ENCODE data around the gene WRNIP1. TPM values are rescaled to one million over a fixed set of nuclear protein-coding genes. Genes with fewer than 3 reads are reported as not detected.
A peak's percentile ranks its signal among the peaks of the same experiment; 100 is the strongest.

WRNIP1 gene
- total RNA-seq, 1 experiment from 2014 or later = 36.3 TPM

DNA sequence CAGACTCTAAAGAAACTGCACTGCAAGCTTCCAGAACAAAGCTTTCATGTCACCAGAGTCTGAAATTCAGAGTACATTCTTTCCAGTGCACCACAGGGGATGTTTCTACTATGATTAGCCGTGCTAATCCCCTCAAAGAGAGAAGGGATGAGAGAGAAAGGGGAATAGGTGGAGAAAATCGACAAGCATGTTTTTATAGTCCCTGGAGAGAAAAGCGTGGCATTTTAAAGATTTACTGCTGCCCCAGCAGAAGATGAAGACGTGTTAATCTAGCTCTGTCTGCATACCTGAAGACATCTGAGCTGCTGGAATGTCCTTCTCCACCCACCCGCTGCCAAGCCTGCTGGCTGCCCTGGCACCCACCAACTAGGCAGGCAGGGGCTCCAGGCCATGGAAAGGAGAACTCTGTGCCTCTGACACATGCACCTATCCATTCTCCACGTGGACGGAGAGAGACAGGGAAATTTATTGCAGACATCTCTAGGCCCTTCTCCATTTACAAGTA lies 18.6 kb upstream of the WRNIP1 start:
- Mint-ChIP-seq H3K9me3 (no peaks in the 10 kb centered on the region; the same call in 1 of the 2 replicates), H3K27me3 (ENCODE audit: low read depth) (no peaks in the 10 kb centered on the region), H3K36me3 (no peaks in the 10 kb centered on the region), H3K4me1 (peaks cover 19% of the 10 kb centered on the region), H3K4me3 (no peak overlapping the region), H3K27ac (no peak overlapping the region)
- DNase-seq (ENCODE audit: low spot score) (no peak), ATAC-seq (peak; percentile 30; the same call in 1 of the 2 replicates)
- CTCF ChIA-PET = interaction anchor here (6.5 kb wide), 1 partner anchor 10 kb away, joined by 88 read pairs; no protein-coding TSS in a partner anchor
- TF ChIP-seq JAZF1 (CRISPR knock-in tag; IDR thresholded peaks at IDR 0.05) (no peak), RELA (CRISPR knock-in tag; IDR thresholded peaks at IDR 0.05; ENCODE audit: borderline replicate concordance) (no peak)
- TF ChIP-seq, protein P1, sequence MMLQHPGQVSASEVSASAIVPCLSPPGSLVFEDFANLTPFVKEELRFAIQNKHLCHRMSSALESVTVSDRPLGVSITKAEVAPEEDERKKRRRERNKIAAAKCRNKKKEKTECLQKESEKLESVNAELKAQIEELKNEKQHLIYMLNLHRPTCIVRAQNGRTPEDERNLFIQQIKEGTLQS (CRISPR knock-in tag; conservative IDR thresholded peaks at IDR 0.05) = no peak
- TF ChIP-seq, protein P2, sequence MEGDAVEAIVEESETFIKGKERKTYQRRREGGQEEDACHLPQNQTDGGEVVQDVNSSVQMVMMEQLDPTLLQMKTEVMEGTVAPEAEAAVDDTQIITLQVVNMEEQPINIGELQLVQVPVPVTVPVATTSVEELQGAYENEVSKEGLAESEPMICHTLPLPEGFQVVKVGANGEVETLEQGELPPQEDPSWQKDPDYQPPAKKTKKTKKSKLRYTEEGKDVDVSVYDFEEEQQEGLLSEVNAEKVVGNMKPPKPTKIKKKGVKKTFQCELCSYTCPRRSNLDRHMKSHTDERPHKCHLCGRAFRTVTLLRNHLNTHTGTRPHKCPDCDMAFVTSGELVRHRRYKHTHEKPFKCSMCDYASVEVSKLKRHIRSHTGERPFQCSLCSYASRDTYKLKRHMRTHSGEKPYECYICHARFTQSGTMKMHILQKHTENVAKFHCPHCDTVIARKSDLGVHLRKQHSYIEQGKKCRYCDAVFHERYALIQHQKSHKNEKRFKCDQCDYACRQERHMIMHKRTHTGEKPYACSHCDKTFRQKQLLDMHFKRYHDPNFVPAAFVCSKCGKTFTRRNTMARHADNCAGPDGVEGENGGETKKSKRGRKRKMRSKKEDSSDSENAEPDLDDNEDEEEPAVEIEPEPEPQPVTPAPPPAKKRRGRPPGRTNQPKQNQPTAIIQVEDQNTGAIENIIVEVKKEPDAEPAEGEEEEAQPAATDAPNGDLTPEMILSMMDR (IDR thresholded peaks at IDR 0.05) = no peak
- TF ChIP-seq, protein P3, sequence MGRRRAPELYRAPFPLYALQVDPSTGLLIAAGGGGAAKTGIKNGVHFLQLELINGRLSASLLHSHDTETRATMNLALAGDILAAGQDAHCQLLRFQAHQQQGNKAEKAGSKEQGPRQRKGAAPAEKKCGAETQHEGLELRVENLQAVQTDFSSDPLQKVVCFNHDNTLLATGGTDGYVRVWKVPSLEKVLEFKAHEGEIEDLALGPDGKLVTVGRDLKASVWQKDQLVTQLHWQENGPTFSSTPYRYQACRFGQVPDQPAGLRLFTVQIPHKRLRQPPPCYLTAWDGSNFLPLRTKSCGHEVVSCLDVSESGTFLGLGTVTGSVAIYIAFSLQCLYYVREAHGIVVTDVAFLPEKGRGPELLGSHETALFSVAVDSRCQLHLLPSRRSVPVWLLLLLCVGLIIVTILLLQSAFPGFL (CRISPR knock-in tag; IDR thresholded peaks at IDR 0.05; ENCODE audit: borderline replicate concordance) = no peak
- TF ChIP-seq, protein P4, sequence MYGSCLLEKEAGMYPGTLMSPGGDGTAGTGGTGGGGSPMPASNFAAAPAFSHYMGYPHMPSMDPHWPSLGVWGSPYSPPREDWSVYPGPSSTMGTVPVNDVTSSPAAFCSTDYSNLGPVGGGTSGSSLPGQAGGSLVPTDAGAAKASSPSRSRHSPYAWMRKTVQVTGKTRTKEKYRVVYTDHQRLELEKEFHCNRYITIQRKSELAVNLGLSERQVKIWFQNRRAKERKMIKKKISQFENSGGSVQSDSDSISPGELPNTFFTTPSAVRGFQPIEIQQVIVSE (CRISPR knock-in tag; IDR thresholded peaks at IDR 0.05; ENCODE audit: borderline replicate concordance) = no peak
- POLR2A ChIA-PET = no interaction called here

DNA sequence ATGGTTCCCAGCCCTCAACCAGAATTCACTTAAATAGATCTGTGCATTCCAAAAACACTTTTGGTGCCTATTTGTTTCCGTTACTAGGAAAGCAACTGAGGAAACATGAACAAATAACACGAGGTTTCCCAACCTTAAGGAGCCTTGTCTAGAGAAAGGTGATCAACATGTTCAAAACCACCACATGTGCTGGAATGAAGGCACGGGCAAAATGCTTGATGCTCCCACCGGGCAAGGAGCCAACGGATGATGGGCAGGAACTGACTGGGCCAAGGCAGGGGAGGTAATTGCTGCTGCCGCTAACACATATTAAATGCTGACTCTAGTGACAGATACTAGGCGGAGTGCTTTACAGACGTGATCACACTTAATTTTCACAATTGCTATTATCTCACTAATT lies 17.0 kb upstream of the WRNIP1 start:
- CTCF ChIA-PET = interaction anchor here (6.5 kb wide), 1 partner anchor 12 kb away, joined by 88 read pairs; no protein-coding TSS in a partner anchor
- no peaks in the 10 kb centered on the region for H3K9me3 Mint-ChIP-seq

DNA sequence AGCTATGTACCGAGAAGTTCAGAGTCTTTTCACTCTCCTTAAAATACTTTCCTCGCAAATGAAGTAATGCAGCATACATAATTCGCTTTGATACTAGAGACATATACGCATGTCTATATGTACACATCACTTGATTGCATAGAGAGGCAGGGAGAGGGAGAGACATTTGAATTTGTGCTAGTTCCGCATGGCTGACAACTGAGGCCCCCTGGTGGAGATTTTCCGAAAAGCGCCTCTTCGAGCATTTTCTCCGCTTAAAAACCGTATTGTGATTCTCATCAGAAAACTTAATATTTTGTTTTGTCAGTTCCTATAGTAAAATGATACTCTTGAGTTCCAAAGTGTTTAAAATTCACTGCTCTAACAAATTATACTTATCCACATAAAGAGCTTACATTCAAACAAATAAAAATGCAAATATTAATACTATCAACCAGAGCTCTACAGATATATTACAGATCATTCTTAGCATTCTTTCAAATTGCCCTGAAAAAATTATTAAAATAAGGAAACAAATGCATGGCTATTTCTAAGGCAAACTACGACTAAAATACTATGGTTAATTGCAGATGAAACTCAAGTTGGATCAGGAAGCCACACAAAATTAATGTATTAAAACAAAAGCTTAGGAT lies 15.1 kb upstream of the WRNIP1 start:
- peak; percentile 62 for DNase-seq (ENCODE audit: low spot score)
- Mint-ChIP-seq H3K27me3 (ENCODE audit: low read depth) (no peaks in the 10 kb centered on the region), H3K4me1 (peaks cover 8% of the 10 kb centered on the region), H3K36me3 (no peaks in the 10 kb centered on the region), H3K27ac (no peak overlapping the region), H3K4me3 (no peak overlapping the region), H3K9me3 (no peaks in the 10 kb centered on the region)
- peak; percentile 32; the same call in 1 of the 2 replicates for ATAC-seq
- TF ChIP-seq, protein P5, sequence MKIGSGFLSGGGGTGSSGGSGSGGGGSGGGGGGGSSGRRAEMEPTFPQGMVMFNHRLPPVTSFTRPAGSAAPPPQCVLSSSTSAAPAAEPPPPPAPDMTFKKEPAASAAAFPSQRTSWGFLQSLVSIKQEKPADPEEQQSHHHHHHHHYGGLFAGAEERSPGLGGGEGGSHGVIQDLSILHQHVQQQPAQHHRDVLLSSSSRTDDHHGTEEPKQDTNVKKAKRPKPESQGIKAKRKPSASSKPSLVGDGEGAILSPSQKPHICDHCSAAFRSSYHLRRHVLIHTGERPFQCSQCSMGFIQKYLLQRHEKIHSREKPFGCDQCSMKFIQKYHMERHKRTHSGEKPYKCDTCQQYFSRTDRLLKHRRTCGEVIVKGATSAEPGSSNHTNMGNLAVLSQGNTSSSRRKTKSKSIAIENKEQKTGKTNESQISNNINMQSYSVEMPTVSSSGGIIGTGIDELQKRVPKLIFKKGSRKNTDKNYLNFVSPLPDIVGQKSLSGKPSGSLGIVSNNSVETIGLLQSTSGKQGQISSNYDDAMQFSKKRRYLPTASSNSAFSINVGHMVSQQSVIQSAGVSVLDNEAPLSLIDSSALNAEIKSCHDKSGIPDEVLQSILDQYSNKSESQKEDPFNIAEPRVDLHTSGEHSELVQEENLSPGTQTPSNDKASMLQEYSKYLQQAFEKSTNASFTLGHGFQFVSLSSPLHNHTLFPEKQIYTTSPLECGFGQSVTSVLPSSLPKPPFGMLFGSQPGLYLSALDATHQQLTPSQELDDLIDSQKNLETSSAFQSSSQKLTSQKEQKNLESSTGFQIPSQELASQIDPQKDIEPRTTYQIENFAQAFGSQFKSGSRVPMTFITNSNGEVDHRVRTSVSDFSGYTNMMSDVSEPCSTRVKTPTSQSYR (CRISPR knock-in tag; IDR thresholded peaks at IDR 0.05) = no peak
- TF ChIP-seq, protein P2 (IDR thresholded peaks at IDR 0.05) = peak; percentile 83
- TF ChIP-seq ATF1 (CRISPR knock-in tag; IDR thresholded peaks at IDR 0.05) (no peak), CREM (CRISPR knock-in tag; IDR thresholded peaks at IDR 0.05) (no peak), ZNF138 (CRISPR knock-in tag; conservative IDR thresholded peaks at IDR 0.05) (no peak)
- CTCF ChIA-PET = interaction anchor here (0.5 to 6.5 kb wide), 24 partner anchors 8 to 501 kb away, joined by 3 to 88 read pairs (median 4); partner anchors contain the start of gene SERPINB1
- POLR2A ChIA-PET = no interaction called here

More for the DNA sequence above, 17.0 kb upstream of the WRNIP1 start:
- DNase-seq (ENCODE audit: low spot score) (no peak), ATAC-seq (no peak)
- H3K27me3 Mint-ChIP-seq (ENCODE audit: low read depth) = no peaks in the 10 kb centered on the region
- no peak overlapping the region for H3K27ac Mint-ChIP-seq
- no peaks in the 10 kb centered on the region for H3K36me3 Mint-ChIP-seq
- POLR2A ChIA-PET = no interaction called here
- peaks cover 19% of the 10 kb centered on the region for H3K4me1 Mint-ChIP-seq
- no peak overlapping the region for H3K4me3 Mint-ChIP-seq
- TF ChIP-seq ZNF219 (CRISPR knock-in tag; IDR thresholded peaks at IDR 0.05; ENCODE audit: borderline replicate concordance) (no peak), ZNF671 (CRISPR knock-in tag; IDR thresholded peaks at IDR 0.05) (no peak), TEAD1 (CRISPR knock-in tag; IDR thresholded peaks at IDR 0.05) (no peak)

Measured in WTC11 (cell line).